CD4-positive, CD25-positive, alpha-beta regulatory T cell (primary cell): ENCODE measurements around the gene NUDT16. TPM values are rescaled to one million over a fixed set of nuclear protein-coding genes. Genes with fewer than 3 reads are reported as not detected.

ENCODE experiments used
- ATAC-seq, 2 donors: fragments of 150-1000 bp; cut with Tn5 transposase; one replicate each; pipeline ENCODE4 v1.10.0; 2021; ENCODE audit warnings: low read depth in 2 of 2, moderate number of reproducible peaks in 2 of 2, moderate library complexity in 1 of 2
- DNase-seq, 3 donors: peaks; one replicate each; pipeline versions ENCODE4 v3.0.0 to v3.0.0-alpha.2; 2012 to 2022; ENCODE audit warnings: mixed read lengths in 1 of 3
- H3K27ac ChIP-seq: one replicate; pipeline ENCODE4 v1.7.0; 2013; ENCODE audit warnings: mild to moderate bottlenecking, low read length; ENCODE audit not compliant: insufficient read depth, poor library complexity, severe bottlenecking
- H3K27me3 ChIP-seq: one replicate; pipeline ENCODE4 v1.7.0; 2013; ENCODE audit warnings: low read length; ENCODE audit not compliant: control insufficient read depth, insufficient read depth
- H3K36me3 ChIP-seq: one replicate; pipeline ENCODE4 v1.7.0; 2013; ENCODE audit warnings: mild to moderate bottlenecking, low read length, moderate library complexity; ENCODE audit not compliant: control insufficient read depth, insufficient read depth
- H3K4me1 ChIP-seq: 2 replicates; pipeline ENCODE4 v1.7.0; 2013; ENCODE audit warnings: mild to moderate bottlenecking, low read length; ENCODE audit not compliant: insufficient read depth, control insufficient read depth, poor library complexity, severe bottlenecking
- H3K4me3 ChIP-seq: one replicate; pipeline ENCODE4 v1.7.0; 2013; ENCODE audit warnings: low read depth, mild to moderate bottlenecking, low read length, moderate library complexity
- H3K9me3 ChIP-seq, 2 experiments: 1 replicate in 1 of 2; 2 replicates in 1 of 2; pipeline ENCODE4 v1.7.0; 2013; ENCODE audit warnings: low read length in 2 of 2, mild to moderate bottlenecking in 1 of 2, moderate library complexity in 1 of 2; ENCODE audit not compliant: control insufficient read depth in 2 of 2
- H3K27ac Mint-ChIP-seq, 3 donors: one replicate each; pipeline ENCODE4 v1.8.0; 2020 to 2022; ENCODE audit warnings: mild to moderate bottlenecking in 3 of 3, mixed read lengths in 3 of 3, moderate library complexity in 2 of 3
- H3K27me3 Mint-ChIP-seq: one replicate; pipeline ENCODE4 v1.8.0; 2022; ENCODE audit warnings: mild to moderate bottlenecking, mixed read lengths
- H3K36me3 Mint-ChIP-seq: one replicate; pipeline ENCODE4 v1.8.0; 2020; ENCODE audit warnings: mixed read lengths
- H3K4me1 Mint-ChIP-seq, 4 donors: one replicate each; pipeline ENCODE4 v1.8.0; 2020 to 2022; ENCODE audit warnings: mixed read lengths in 4 of 4, mild to moderate bottlenecking in 1 of 4
- H3K4me3 Mint-ChIP-seq, 4 donors: one replicate each; pipeline ENCODE4 v1.8.0; 2020 to 2022; ENCODE audit warnings: mild to moderate bottlenecking in 4 of 4, mixed read lengths in 4 of 4, moderate library complexity in 3 of 4
- H3K9me3 Mint-ChIP-seq, 7 donors: one replicate each; pipeline ENCODE4 v1.8.0; 2020 to 2022; ENCODE audit warnings: mixed read lengths in 7 of 7, mild to moderate bottlenecking in 3 of 7, moderate library complexity in 2 of 7
- polyA plus RNA-seq, 4 donors: library from polyadenylated mRNA; unstranded; fragments of 300-500 nt; fragmentation: Illumina TruSeq; gene quantifications; one replicate each; pipeline ENCODE4 v1.2.3, GENCODE V29; 2021
- total RNA-seq: library from RNA; stranded (reverse); gene quantifications from one replicate; pipeline ENCODE4 v1.2.3, GENCODE V29; 2022

Gene NUDT16
- total RNA-seq (8.6 TPM), polyA plus RNA-seq (1 to 10 TPM; 3.6 to 5.4 (median 4.9) TPM)

GRCh38 chr3:131381445-131382291, at the start of gene NUDT16:
Gene NUDT16, plus strand, starts transcription at chr3:131381774. Its CDS starts 31 bp downstream, at chr3:131381805.
- Mint-ChIP-seq H3K4me3 (peak within 1 kb of the TSS; percentile 92 to 99 (median 98)), H3K27me3 (no peaks in the 10 kb centered on the region), H3K36me3 (peaks cover 32% of the 10 kb centered on the region), H3K27ac (peak within 1 kb of the TSS; percentile 90 to 99 (median 97)), H3K9me3 (no peaks in the 10 kb centered on the region), H3K4me1 (peaks cover 15 to 42% (median 38%) of the 10 kb centered on the region in 4 donors)
- no peaks in the 10 kb centered on the region for H3K27me3 ChIP-seq
- peak within 1 kb of the TSS; percentile 60 for H3K27ac ChIP-seq
- H3K36me3 ChIP-seq, result no peaks in the 10 kb centered on the region
- DNase-seq (peak; percentile 92 to 98 (median 94)), ATAC-seq (peak; percentile 98 to 99)
- H3K4me3 ChIP-seq, result peak within 1 kb of the TSS; percentile 75
- no peaks in the 10 kb centered on the region for H3K9me3 ChIP-seq
- H3K4me1 ChIP-seq, result peaks cover 15% of the 10 kb centered on the region

DNA sequence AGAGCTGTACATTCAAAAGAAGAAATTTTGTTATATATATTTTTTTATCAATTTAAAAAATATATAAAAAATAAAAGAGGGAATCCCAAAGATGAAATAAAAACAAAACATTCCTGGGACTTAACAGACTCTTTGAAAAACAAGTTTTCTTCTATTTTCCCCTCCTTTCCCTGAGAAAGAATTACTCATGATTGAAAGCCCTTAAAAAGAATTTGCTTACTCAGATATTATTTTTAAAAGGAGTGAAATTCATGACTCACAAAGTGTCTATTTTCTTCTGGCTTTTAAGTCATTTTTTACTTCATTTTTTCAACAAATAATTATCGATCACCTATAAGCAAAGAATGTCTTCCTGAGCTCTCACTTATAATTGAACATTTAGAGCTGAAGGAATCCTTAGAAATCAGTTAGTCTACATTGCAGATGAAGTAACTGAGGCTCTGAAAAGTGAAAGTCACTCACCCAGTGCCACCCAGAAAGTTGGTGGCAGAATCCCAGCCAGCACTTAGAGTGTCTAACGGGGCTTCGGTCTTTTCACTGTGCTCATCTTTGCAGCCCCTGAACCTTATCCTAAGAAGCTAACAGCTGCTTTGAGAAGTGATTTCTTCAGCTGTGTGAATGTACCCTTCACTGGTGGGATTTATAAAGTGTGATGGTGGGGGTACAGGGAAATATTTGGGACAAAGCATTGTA, 42.5 kb upstream of the NUDT16 start:
- H3K4me3 ChIP-seq, result no peak overlapping the region
- ATAC-seq (no peak), DNase-seq (no peak)
- peaks cover 0 to 7% (median 2%) of the 10 kb centered on the region in 7 donors for H3K9me3 Mint-ChIP-seq
- no peaks in the 10 kb centered on the region for H3K4me1 Mint-ChIP-seq
- no peaks in the 10 kb centered on the region for H3K36me3 ChIP-seq
- H3K9me3 ChIP-seq, result no peaks in the 10 kb centered on the region
- H3K4me3 Mint-ChIP-seq, result no peak overlapping the region
- H3K4me1 ChIP-seq, result no peaks in the 10 kb centered on the region
- peaks cover 5% of the 10 kb centered on the region for H3K27me3 Mint-ChIP-seq
- H3K27ac Mint-ChIP-seq, result no peak overlapping the region
- no peak overlapping the region for H3K27ac ChIP-seq
- no peaks in the 10 kb centered on the region for H3K36me3 Mint-ChIP-seq
- H3K27me3 ChIP-seq, result no peaks in the 10 kb centered on the region

DNA sequence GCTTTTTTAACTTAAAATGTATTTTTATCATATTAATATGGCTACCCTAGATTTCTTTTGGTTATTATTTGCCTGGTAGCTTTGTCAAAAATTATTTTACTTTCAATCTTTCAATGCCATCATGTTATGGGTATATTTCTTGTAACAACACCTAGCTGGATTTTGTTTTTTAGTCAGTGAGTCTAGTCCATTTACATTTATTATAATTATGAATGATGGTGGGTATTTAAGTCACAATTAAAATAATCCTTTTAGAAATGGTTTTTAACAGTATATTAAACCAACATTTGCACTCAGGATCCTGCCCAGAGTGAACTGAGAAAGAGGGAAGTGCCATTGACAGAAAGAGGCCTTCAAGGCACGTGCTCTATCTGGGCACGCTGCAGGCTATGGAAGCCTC, 39.8 kb upstream of the NUDT16 start:
- ATAC-seq, result no peak
- Histone ChIP-seq H3K9me3 (no peaks in the 10 kb centered on the region), H3K27me3 (no peaks in the 10 kb centered on the region), H3K36me3 (no peaks in the 10 kb centered on the region), H3K4me1 (no peaks in the 10 kb centered on the region), H3K4me3 (no peak overlapping the region), H3K27ac (no peak overlapping the region)
- H3K4me1 Mint-ChIP-seq, result no peaks in the 10 kb centered on the region
- H3K27ac Mint-ChIP-seq, result no peak overlapping the region
- H3K36me3 Mint-ChIP-seq, result no peaks in the 10 kb centered on the region
- DNase-seq, result no peak
- peaks cover 0 to 12% (median 2%) of the 10 kb centered on the region in 7 donors for H3K9me3 Mint-ChIP-seq
- H3K27me3 Mint-ChIP-seq, result peaks cover 5% of the 10 kb centered on the region
- no peak overlapping the region for H3K4me3 Mint-ChIP-seq

- DNase-seq (no peak), ATAC-seq (no peak)
- no peaks in the 10 kb centered on the region for H3K4me1 ChIP-seq
- H3K27me3 Mint-ChIP-seq, result peaks cover 7% of the 10 kb centered on the region
- no peak overlapping the region for H3K27ac ChIP-seq
- H3K9me3 ChIP-seq, result no peaks in the 10 kb centered on the region
- H3K4me3 ChIP-seq, result no peak overlapping the region
- no peaks in the 10 kb centered on the region for H3K27me3 ChIP-seq
- H3K36me3 ChIP-seq, result no peaks in the 10 kb centered on the region
- H3K9me3 Mint-ChIP-seq, result peaks cover 0 to 11% (median under 1%) of the 10 kb centered on the region in 7 donors
- H3K36me3 Mint-ChIP-seq, result no peaks in the 10 kb centered on the region
- no peaks in the 10 kb centered on the region for H3K4me1 Mint-ChIP-seq
- H3K4me3 Mint-ChIP-seq, result no peak overlapping the region
- H3K27ac Mint-ChIP-seq, result no peak overlapping the region
Measured at GRCh38 chr3:131348911-131349310, 32.7 kb upstream of the NUDT16 start.

DNA sequence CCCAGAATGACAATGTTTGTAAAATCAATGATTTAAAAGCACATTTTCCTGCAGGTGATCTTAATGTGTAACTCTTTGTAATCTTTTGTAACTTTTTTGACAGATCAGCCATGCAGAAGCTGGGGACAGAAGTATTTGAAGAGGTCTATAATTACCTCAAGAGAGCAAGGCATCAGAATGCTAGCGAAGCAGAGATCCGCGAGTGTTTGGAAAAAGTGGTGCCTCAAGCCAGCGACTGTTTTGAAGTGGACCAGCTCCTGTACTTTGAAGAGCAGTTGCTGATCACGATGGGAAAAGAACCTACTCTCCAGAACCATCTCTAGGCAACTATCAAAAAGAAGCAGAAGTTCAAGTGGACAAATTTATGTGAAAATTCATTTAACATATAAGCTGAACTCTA, 32.1 kb upstream of the NUDT16 start:
- Mint-ChIP-seq H3K4me1 (no peaks in the 10 kb centered on the region), H3K9me3 (peaks cover 0 to 6% (median 0%) of the 10 kb centered on the region in 7 donors), H3K27ac (no peak overlapping the region), H3K36me3 (no peaks in the 10 kb centered on the region), H3K27me3 (peaks cover 7% of the 10 kb centered on the region), H3K4me3 (no peak overlapping the region)
- no peak overlapping the region for H3K4me3 ChIP-seq
- H3K27ac ChIP-seq, result no peak overlapping the region
- DNase-seq (no peak), ATAC-seq (no peak)
- H3K4me1 ChIP-seq, result no peaks in the 10 kb centered on the region
- H3K36me3 ChIP-seq, result no peaks in the 10 kb centered on the region
- no peaks in the 10 kb centered on the region for H3K27me3 ChIP-seq
- H3K9me3 ChIP-seq, result no peaks in the 10 kb centered on the region

- ATAC-seq, result no peak
- no peak overlapping the region for H3K4me3 ChIP-seq
- H3K27me3 Mint-ChIP-seq, result peaks cover 7% of the 10 kb centered on the region
- no peak overlapping the region for H3K27ac Mint-ChIP-seq
- H3K36me3 Mint-ChIP-seq, result no peaks in the 10 kb centered on the region
- no peak for DNase-seq
- no peak overlapping the region for H3K4me3 Mint-ChIP-seq
- H3K4me1 ChIP-seq, result no peaks in the 10 kb centered on the region
- H3K36me3 ChIP-seq, result no peaks in the 10 kb centered on the region
- no peaks in the 10 kb centered on the region for H3K27me3 ChIP-seq
- H3K4me1 Mint-ChIP-seq, result no peaks in the 10 kb centered on the region
- peaks cover 0 to 4% (median 0%) of the 10 kb centered on the region in 7 donors for H3K9me3 Mint-ChIP-seq
- no peak overlapping the region for H3K27ac ChIP-seq
- H3K9me3 ChIP-seq, result no peaks in the 10 kb centered on the region
Measured at GRCh38 chr3:131349946-131350347, 31.6 kb upstream of the NUDT16 start.

GRCh38 chr3:131350506-131350905, 31.1 kb upstream of the NUDT16 start:
- Mint-ChIP-seq H3K4me3 (no peak overlapping the region), H3K27me3 (peaks cover 7% of the 10 kb centered on the region), H3K36me3 (no peaks in the 10 kb centered on the region), H3K27ac (no peak overlapping the region), H3K4me1 (no peaks in the 10 kb centered on the region), H3K9me3 (peaks cover 0 to 3% (median 0%) of the 10 kb centered on the region in 7 donors)
- DNase-seq (no peak), ATAC-seq (no peak)
- no peaks in the 10 kb centered on the region for H3K27me3 ChIP-seq
- H3K4me1 ChIP-seq, result no peaks in the 10 kb centered on the region
- H3K36me3 ChIP-seq, result no peaks in the 10 kb centered on the region
- H3K27ac ChIP-seq, result no peak overlapping the region
- H3K9me3 ChIP-seq, result no peaks in the 10 kb centered on the region
- H3K4me3 ChIP-seq, result no peak overlapping the region
